HG03135 (cell line): ENCODE data around the gene RTTN.

Experiments used
- ATAC-seq: cut with Tn5 transposase; IDR thresholded peaks from one replicate; pipeline ENCODE4 v1.9.1; 2021; ENCODE audit warnings: mild to moderate bottlenecking, moderate library complexity; ENCODE audit not compliant: unreplicated experiment

Gene RTTN

DNA sequence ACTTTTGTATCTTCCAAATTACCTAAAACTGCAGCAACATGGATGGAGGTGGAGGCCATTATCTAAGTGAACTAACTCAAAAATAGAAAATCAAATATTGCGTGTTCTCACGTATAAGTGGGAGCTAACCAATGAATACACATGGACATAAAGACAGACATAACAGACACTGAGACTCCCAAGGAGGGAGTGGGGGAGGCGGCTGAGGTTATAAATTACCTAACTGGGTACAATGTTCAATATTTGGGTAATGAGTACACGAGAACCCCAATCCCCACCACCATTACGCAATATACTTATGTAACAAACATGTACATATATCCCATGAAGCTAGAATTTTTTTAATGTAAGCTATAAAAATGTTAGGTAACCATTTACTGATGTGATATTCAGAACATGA is 119.8 kb downstream of the RTTN start:
- no peak for ATAC-seq

DNA sequence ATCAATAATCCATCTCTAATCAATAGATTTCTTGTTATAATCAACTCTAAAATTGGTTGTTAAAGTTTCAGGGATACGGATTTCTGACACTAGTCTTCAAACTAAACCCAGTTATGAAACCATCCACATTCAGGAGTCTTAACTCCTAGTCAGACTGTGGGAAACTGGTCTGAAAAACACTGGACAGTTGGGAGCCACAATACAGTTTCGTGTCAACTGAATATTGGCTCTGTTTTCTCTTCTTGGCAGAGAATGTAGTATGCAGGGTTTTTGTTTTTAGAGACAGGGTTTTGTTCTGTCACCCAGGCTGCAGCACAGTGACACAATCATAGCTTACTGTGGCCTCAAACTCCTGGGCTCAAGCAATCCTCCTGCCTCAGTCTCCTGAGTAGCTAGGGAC is 123.1 kb downstream of the RTTN start:
- ATAC-seq: no peak

DNA sequence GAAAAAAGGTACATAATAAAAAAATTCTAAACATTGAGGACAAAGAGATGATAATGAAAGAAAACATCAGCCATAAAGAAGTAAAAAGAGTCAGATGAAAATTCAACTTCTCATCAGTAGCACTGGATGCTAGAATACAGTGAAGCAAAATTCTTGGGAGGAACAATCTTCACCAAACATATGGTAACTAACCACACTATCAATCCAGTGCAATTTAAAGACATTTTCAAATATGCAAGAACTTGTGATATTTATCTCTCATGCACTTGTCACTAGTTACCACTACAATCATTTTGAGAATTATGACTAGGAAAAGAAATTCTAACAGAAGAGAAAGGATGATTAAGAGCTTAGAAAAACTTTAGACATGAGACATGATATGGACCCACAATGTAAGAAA is 127.4 kb downstream of the RTTN start:
- no peak for ATAC-seq

DNA sequence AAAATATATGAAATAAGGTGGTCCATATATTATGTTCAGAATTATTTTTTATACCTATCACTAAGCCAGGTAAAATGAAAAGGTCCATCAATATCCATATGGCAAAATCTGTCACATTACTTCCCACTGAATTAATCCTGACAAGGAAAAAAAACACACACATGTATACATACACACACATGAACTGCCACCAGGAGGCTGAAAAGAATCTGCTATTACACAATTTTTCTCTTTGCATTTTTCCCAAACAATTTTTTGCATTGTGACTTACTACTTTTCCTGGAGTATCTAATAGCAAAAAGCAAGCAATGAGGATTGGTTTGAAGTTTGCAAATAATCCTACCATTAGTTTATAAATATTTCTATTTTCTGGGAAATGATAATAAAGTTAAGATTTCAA is 129.6 kb downstream of the RTTN start:
- ATAC-seq: no peak

DNA sequence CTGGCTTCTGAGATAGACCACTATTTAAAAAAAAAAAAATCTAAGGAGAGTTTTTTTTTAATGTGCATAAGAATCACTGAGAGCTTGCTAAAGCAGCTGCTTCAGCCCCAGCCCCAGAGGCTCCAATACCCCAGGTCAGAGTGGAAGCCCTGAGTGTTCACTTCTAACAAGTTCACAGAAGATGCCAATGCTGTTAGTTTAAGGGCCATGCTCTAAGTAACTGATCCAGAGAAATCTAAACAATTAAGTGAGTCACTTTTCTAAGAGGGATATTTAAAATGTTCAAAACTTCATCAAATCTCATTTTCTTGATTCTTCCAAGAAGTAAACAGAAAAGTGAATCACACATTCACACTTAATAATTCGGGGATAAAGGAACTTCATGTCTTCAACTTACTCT is 131.4 kb downstream of the RTTN start:
- no peak for ATAC-seq

DNA sequence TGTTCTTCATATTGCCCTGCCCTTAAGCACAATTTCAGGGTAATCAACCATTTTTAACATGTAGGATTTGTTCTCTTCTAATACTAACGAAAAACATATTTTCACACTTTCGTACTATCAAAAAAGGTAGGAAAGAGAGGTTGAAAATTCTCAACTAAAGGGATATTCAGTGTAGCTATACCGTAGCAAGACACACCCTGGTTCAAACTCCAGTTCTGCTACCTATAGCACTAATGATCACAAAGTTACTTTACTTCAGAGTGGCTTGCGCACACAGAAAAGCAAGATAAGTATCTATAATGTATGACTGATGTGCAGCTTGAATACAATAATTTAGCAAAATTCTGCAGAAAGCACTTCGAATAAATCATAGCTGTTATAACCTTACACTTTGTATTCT is 132.1 kb downstream of the RTTN start:
- ATAC-seq: no peak

DNA sequence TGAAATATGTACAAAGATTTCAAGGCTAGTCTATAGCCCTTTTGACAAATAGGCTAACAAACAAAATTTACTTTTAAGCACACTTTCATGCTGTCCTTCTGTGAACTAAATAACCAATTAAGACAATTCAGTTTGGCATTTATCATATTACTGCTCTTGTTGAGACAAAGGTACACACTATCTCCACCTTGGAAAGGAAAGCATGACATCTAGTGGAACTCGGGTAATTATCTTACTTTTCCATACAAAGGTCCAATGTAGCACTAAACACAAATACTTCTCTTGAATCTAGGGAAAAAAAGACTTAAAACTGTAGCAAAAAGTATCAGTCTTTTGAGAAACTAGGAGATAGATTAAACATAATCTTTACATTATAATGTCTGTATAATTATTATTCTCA is 132.8 kb downstream of the RTTN start:
- peak; percentile 52 for ATAC-seq

DNA sequence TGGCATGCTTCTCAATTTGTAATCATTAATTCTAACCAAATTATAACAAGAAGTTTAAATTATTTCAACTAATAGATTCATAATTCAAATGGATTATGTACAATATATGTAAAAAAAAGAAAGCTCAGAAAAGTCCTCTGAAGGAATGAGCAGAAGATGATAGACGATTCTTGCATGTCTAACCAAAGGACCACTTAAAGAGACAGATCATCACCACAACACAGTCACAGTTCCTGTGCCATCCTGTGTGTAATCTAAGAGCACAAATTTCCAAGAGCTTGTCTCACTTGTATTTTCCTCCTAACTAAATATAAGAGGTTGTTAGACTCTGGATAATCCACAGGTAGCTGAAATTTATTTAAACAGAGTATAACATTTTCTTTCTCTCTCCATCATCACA is 135.5 kb downstream of the RTTN start:
- ATAC-seq: no peak

DNA sequence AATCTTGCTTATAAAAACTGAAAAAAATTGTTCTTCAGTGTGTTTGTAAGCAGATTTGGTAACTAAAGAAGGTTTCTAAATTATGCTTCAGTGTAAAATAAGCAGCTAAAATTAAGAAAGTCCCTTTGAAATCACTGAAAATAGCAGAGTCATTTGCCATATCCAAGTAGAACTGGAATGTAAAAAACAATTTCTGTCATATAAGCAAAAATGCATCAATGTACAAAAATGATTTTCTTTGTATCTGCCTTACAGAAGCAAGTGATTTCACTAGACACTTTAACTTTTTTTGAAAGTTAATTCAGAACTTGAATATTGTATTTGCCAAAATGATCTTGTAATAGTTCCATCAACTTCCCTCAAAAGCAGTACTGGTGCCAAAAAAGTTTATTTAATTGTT is 136.1 kb downstream of the RTTN start:
- ATAC-seq: no peak

DNA sequence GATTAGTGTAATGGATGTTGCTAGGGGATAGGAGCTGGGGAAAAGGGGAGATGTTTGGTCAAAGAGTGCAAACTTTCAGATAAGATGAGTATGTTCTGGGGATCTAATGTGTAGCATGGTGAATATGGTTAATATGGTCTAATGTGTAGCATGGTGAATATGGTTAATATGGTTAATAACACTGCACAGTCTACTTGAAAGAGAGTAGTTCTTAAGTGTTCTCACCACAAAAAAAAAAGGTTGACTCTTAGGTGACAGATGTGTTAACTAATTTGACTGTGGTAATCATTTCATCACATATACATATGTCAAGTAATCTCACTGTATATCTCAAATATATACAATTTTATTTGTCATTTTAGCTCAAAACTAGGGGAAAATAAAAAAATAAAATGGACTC is 136.5 kb downstream of the RTTN start:
- ATAC-seq: no peak

DNA sequence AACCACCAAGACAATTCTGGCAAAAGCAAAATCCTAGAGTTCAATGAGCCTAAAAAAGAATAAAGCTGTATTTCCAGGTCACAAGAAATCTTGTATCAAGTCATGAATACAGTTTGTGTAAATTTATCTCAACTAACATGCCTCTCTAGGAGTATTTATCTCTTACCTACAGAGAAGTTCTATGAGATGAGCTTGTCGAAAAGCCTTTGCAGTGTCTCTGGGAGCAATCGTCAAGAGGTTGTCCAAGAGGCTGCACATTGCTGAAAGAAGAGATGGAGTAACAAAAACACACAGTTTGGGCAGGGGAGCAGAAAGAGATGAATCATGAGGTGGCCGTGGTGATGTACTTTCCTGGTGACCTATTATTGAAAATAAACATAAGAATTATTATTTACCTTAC is 145.8 kb downstream of the RTTN start:
- ATAC-seq: no peak

DNA sequence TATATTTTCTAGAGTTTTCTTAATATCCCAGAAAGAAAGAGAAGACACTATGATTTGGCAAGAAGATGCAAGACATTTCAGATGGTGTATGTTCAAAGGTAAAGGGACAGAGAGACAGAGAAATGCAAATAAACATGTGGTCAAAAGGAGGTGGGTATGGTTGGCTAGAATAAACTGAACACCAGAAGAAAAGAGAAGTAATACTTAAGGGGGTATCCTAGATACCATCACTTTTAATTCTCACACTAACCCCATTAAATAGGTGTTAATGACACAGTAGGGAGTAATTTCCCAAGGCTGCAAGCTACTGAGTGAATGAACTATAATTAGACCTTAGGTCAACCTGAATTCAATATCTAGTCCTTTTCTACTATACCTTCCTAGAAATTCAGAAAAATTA is 146.6 kb downstream of the RTTN start:
- peak; percentile 98 for ATAC-seq

DNA sequence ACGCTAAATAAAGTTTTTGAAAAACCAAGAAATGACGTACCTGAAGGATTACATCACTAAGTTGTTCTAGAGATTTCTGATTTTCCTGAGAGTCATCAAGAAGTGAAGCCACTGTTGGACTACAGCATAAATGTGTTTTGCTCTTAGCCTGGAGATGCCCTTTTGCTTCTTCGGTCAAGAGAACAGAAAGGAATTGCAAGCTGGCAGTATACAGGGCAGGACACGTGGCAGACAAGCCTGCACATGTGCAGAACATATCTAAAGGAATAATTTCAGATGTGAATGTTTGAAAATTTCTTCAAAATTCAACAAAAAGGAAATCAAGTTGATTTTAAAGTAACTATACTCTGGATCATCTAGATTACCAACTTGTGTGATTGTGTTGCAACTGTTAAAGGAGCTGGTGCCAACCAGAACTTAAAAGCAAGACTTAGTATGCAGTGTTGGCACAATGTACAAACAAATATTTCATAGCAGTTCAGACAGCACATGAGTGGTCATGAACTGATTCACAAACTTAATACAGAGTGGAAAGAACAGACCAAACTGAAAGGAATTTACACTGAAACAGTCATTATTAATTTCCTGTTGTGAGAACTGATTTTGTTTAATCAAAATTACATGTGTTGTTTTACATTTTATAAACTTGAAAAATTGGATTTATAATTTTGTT is 157.4 kb downstream of the RTTN start:
- no peak for ATAC-seq

DNA sequence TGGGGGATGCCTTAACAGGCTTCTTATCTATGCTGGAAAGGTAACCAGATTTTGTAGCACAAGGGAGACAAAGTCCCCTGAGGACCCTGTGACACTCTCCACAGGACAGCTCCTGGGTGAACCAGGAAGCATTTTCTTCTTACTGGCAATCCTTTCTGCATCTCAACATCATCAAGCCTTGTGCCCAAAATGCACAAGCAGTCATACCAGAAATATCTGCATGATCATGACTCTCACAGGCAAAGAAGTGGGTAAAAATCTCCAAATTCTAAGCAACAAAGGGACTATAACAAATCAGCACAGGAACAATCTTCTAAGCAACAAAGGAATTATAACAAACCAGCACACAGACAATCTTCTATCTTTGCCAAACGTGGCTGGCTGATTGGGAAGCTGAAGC is 158.7 kb downstream of the RTTN start:
- ATAC-seq: no peak

DNA sequence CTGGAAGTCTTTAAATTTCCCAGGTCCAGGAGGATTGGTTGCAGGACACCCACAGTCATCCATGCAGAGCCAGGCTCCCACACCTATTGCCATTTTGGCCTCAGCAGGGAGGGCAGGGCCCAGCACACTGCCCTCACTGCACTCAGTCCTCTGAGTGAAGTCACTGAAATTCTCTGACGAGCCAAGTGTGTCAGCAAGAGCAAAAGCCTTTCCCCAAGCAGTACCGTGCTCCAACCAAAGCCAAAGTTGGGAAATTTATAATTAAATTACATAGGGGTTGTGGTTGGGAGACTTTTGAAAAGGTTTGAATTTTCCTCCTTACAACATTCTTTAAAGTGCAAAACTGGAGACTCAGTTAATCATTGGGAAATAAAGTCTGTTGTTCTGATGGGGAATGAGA is 159.3 kb downstream of the RTTN start:
- no peak for ATAC-seq

DNA sequence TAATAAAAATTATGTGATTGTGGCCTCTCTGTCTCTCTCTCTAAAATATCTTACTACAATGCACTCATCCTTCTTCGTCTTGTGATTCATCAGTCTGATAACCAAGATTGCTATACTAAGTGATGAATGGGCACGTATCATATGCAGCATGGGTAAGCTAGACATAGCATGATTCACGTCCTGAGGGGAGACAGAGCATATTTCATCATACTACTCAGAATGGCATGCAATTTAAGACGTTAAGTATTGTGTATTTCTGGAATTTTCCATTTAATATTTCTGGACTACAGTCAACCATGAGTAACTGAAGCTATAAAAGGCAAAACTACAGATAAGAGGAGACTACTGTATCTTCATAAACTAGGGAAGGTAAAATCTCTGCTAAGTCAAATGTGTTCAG is 160.9 kb downstream of the RTTN start:
- ATAC-seq: no peak

DNA sequence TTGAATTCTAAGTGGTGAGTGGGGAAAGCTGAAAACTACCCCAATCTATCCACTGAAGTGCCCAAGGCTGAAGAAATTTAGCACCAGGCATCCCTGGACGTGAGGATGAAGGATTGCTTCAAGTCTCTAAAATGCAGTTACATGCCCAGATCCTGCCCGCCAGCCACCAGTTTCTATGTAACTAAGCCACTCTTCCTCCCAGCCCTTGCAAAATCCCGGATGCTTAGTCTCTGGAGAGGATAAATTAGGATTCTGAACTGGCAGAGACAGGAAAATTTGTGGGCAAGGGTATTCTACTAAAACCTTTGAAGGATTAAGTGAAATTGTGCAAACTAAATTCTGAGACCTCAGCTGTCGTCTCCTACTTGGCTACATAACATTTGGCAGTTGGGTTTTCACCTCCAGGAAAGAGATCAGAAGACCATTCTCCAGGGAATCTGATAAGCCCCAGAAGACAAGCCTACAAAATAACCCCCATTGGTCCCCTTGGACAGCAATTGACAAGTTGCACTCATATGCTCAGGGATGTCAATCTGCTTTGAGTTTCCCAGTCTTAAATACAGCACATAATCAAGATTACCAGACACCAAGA is 163.9 kb downstream of the RTTN start:
- no peak for ATAC-seq

DNA sequence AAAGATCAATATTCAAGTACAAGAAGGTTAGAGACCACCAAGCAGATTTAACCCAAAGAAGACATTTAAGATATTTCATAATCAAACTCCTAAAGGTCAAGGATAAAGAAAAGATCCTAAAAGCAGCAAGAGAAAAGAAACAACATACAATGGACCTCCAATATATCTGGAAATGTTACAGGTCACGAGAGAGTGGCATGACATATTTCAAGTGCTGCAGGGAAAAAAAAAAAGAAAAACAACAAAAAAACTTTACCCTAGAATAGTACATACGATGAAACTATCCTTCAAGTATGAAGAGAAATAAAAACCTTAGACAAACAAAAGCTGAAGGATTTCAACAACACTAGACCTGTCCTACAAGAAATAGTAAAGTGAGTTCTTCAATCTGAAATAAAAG is 166.3 kb downstream of the RTTN start:
- no peak for ATAC-seq

DNA sequence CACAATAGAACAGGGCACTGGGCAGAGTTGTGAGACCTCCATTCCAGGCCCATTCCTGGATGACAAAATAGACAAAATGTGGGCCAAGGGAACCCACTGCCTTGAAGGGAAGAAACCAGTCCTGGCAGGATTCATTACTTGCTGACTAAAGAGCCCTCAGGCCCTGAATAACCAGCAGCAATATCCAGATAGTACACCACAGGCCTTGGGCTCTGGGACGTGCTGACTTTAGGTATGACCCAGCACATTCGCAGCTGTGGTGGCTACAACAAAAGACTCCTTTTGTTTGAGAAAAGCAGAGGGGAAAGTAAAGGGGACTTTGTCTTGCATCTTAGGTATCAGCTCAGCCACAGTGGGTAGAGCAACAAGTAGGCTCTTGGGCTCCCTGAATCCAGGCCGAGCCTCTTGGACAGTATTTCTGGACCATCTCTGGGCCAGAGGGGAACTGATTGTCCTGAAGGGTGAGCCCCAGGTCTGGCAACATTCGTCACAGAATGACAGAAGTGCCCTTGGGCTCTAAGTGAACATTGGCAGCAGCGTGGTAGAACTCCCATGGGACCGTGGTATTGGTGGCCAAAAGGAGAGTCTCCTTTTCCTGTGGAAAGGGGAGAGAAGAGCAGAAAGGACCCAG is 167.9 kb downstream of the RTTN start:
- ATAC-seq: no peak

DNA sequence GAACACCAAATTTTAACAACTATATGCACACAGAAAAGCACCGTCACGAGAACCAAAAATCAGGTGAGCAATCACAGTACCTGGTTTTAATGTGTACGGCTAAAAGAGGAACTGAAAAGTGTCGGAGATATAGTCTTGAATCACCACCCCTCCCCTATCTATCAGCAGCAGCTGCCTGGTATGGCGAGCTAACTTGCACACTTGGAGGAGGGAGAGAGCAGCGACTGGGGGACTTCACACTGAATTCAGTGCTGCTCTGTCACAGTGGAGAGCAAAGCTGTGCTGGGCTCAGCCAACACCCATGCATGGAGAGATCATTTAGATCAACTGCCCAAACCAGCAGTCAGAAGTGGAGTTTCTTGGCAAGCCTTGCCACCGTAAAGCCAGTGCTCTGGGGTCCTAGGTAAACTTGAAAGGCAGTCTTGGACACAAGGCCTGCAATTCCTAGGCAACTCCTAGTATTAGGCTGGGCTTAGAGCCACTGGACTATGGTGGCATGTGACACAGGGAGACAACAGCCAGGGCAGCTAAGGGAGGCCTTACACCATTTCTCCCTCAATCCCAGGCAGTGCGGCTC is 168.6 kb downstream of the RTTN start:
- peak; percentile 99 for ATAC-seq

DNA sequence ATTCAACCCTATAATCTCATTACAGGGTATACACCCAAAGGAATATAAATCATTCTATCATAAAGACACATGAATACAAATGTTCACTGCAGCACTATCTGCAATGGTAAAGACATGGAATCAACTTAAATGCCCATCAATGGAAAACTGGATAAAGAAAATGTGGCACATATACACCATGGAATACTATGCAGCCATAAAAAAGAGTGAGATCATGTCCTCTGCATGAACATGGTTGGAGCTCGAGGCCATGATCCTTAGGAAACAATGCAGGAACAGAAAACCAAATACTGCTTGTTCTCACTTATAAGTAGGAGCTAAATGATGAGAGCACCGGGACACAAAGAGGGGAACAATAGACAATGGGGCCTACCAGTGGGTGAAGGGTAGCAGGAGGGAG is 169.3 kb downstream of the RTTN start:
- ATAC-seq: no peak

DNA sequence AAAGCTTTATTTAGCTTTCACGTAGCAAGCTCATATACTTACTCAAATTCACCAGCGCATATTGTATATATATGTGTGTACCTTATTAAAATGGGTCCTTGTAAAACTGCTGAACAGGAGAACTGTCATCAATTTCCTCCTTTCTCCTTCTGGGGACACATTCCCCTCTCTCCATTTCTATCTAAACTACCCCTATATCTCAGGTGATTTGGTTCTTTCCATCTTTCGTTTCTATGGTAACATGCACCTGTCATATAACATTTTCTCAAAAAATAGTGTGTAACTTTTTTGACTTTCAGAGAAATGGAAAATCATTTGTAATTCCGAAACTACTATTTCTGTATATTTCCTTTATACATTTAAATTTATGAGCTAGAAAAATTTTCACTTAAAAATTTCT is 174.3 kb downstream of the RTTN start:
- ATAC-seq: no peak
